MM.1S (cell line): ENCODE measurements around the gene SPTBN1.

Source experiments
- DNase-seq: peaks from one replicate; pipeline ENCODE4 v3.0.0-alpha.2; 2015
- H2AFZ ChIP-seq: fragments of 300-600 bp; sonication (generic); 2 replicates; pipeline ENCODE4 v1.6.0; 2016; ENCODE audit warnings: antibody characterized with exemption, low read length
- H3F3A ChIP-seq: fragments of 300-600 bp; sonication (generic); 2 replicates; pipeline ENCODE4 v1.6.1; 2016; ENCODE audit warnings: mild to moderate bottlenecking, antibody characterized with exemption, low read length, moderate library complexity, mixed read lengths; ENCODE audit not compliant: insufficient read depth
- H3K27ac ChIP-seq: fragments of 300-600 bp; sonication (generic); 2 replicates; pipeline ENCODE4 v1.5.1; 2016; ENCODE audit warnings: mild to moderate bottlenecking, low read length
- H3K27me3 ChIP-seq: fragments of 300-600 bp; sonication (generic); replicated peaks from 2 replicates; pipeline ENCODE4 v1.6.0; 2016; ENCODE audit warnings: low read length; ENCODE audit not compliant: insufficient read depth
- H3K36me3 ChIP-seq: fragments of 300-600 bp; sonication (generic); replicated peaks from 2 replicates; pipeline ENCODE4 v1.6.1; 2016; ENCODE audit warnings: mild to moderate bottlenecking, low read length, mixed read lengths; ENCODE audit not compliant: insufficient read depth
- H3K4me1 ChIP-seq: fragments of 300-600 bp; sonication (generic); 2 replicates; pipeline ENCODE4 v1.6.1; 2016; ENCODE audit warnings: low read length, mixed read lengths
- H3K4me2 ChIP-seq: fragments of 300-600 bp; sonication (generic); 2 replicates; pipeline ENCODE4 v1.6.0; 2016; ENCODE audit warnings: low read depth, low read length
- H3K4me3 ChIP-seq: fragments of 300-600 bp; sonication (generic); 2 replicates; pipeline ENCODE4 v1.5.1; 2016; ENCODE audit warnings: low read length, mixed read lengths
- H3K79me2 ChIP-seq: fragments of 300-600 bp; sonication (generic); 2 replicates; pipeline ENCODE4 v1.6.1; 2016; ENCODE audit warnings: mixed run types, low read length, mixed read lengths
- H3K9ac ChIP-seq: fragments of 300-600 bp; sonication (generic); 2 replicates; pipeline ENCODE4 v1.6.1; 2016; ENCODE audit warnings: low read length, mixed read lengths
- H3K9me2 ChIP-seq: fragments of 300-600 bp; sonication (generic); replicated peaks from 2 replicates; pipeline ENCODE4 v1.6.1; 2016; ENCODE audit warnings: mild to moderate bottlenecking, low read length, mixed read lengths; ENCODE audit not compliant: insufficient read depth
- H3K9me3 ChIP-seq: fragments of 300-600 bp; sonication (generic); replicated peaks from 2 replicates; pipeline ENCODE4 v1.6.1; 2016; ENCODE audit warnings: mild to moderate bottlenecking, low read length, mixed read lengths; ENCODE audit not compliant: insufficient read depth
- H4K20me1 ChIP-seq: fragments of 300-600 bp; sonication (generic); 2 replicates; pipeline ENCODE4 v1.6.1; 2016; ENCODE audit warnings: mild to moderate bottlenecking, low read length, moderate library complexity, mixed read lengths; ENCODE audit not compliant: insufficient read depth
- EZH2 ChIP-seq: fragments of 300-600 bp; sonication (generic); optimal IDR thresholded peaks from 2 replicates; pipeline ENCODE3; 2017; ENCODE audit warnings: low read depth, mild to moderate bottlenecking, antibody characterized with exemption, low read length, mixed read lengths
- EZH2phosphoT487 ChIP-seq: fragments of 300-600 bp; sonication (generic); IDR thresholded peaks from 2 replicates; pipeline ENCODE4 v1.6.1; 2018; ENCODE audit warnings: antibody characterized with exemption, low read length
- TF ChIP-seq, protein P1 (sequence below): fragments of 300-600 bp; sonication (generic); IDR thresholded peaks from 2 replicates; pipeline ENCODE4 v1.5.1; 2016; ENCODE audit warnings: antibody characterized with exemption, low read length, mixed read lengths

SPTBN1 gene

GRCh38 chr2:54570321-54570855, 114.3 kb downstream of the SPTBN1 start:
- Histone ChIP-seq H4K20me1 (no peaks in the 10 kb centered on the region), H3F3A (peaks cover 48% of the 10 kb centered on the region), H3K9me3 (no peaks in the 10 kb centered on the region), H3K36me3 (no peaks in the 10 kb centered on the region), H3K79me2 (peaks cover 100% of the 10 kb centered on the region), H2AFZ (no peak overlapping the region), H3K4me3 (peak overlapping the region; percentile 12), H3K27me3 (no peaks in the 10 kb centered on the region), H3K4me1 (peaks cover 70% of the 10 kb centered on the region), H3K9me2 (no peaks in the 10 kb centered on the region), H3K4me2 (peak overlapping the region; percentile 78), H3K27ac (peak overlapping the region; percentile 90), H3K9ac (peak overlapping the region; percentile 57)
- TF ChIP-seq EZH2 (no peak), EZH2phosphoT487 (no peak)
- TF ChIP-seq, protein P1, sequence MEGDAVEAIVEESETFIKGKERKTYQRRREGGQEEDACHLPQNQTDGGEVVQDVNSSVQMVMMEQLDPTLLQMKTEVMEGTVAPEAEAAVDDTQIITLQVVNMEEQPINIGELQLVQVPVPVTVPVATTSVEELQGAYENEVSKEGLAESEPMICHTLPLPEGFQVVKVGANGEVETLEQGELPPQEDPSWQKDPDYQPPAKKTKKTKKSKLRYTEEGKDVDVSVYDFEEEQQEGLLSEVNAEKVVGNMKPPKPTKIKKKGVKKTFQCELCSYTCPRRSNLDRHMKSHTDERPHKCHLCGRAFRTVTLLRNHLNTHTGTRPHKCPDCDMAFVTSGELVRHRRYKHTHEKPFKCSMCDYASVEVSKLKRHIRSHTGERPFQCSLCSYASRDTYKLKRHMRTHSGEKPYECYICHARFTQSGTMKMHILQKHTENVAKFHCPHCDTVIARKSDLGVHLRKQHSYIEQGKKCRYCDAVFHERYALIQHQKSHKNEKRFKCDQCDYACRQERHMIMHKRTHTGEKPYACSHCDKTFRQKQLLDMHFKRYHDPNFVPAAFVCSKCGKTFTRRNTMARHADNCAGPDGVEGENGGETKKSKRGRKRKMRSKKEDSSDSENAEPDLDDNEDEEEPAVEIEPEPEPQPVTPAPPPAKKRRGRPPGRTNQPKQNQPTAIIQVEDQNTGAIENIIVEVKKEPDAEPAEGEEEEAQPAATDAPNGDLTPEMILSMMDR, result no peak
- peak; percentile 29 for DNase-seq

GRCh38 chr2:54570925-54571694, 115.0 kb downstream of the SPTBN1 start:
- H3K27me3 ChIP-seq, result no peaks in the 10 kb centered on the region
- DNase-seq, result peak; percentile 80
- peak overlapping the region; percentile 78 for H3K4me2 ChIP-seq
- TF ChIP-seq EZH2phosphoT487 (no peak), EZH2 (no peak)
- TF ChIP-seq, protein P1, result no peak
- no peaks in the 10 kb centered on the region for H4K20me1 ChIP-seq
- H3K9me2 ChIP-seq, result no peaks in the 10 kb centered on the region
- peak overlapping the region; percentile 57; the same call in 1 of the 2 replicates for H3K9ac ChIP-seq
- no peaks in the 10 kb centered on the region for H3K9me3 ChIP-seq
- peak overlapping the region; percentile 90 for H3K27ac ChIP-seq
- no peak overlapping the region for H2AFZ ChIP-seq
- no peaks in the 10 kb centered on the region for H3K36me3 ChIP-seq
- peaks cover 100% of the 10 kb centered on the region for H3K79me2 ChIP-seq
- peaks cover 69% of the 10 kb centered on the region for H3K4me1 ChIP-seq
- peak overlapping the region; percentile 12 for H3K4me3 ChIP-seq
- H3F3A ChIP-seq, result peaks cover 48% of the 10 kb centered on the region

GRCh38 chr2:54572262-54572635, 116.1 kb downstream of the SPTBN1 start:
- Histone ChIP-seq H3K79me2 (peaks cover 100% of the 10 kb centered on the region), H2AFZ (no peak overlapping the region), H3K27me3 (no peaks in the 10 kb centered on the region), H3K9me3 (no peaks in the 10 kb centered on the region), H3K4me1 (peaks cover 74% of the 10 kb centered on the region), H3K36me3 (no peaks in the 10 kb centered on the region), H4K20me1 (no peaks in the 10 kb centered on the region), H3F3A (peaks cover 44% of the 10 kb centered on the region), H3K9me2 (no peaks in the 10 kb centered on the region), H3K27ac (no peak overlapping the region), H3K4me2 (peak overlapping the region; percentile 78), H3K4me3 (no peak overlapping the region), H3K9ac (no peak overlapping the region)
- no peak for TF ChIP-seq EZH2phosphoT487
- TF ChIP-seq, protein P1, result no peak
- TF ChIP-seq EZH2, result no peak
- no peak for DNase-seq
